Suprapubic skin (tissue), 4 donors: ENCODE data around the gene CACNA2D3. TPM values are rescaled to one million over a fixed set of nuclear protein-coding genes. Genes with fewer than 3 reads are reported as not detected.

Experiments
- DNase-seq, 2 donors: peaks; one replicate each; pipeline ENCODE4 v3.0.0-alpha.2; 2019; ENCODE audit warnings: low spot score in 2 of 2
- H3K27ac ChIP-seq: fragments of 200-600 bp; sonication (generic); one replicate; pipeline ENCODE4 v1.5.1; 2019
- H3K27me3 ChIP-seq: fragments of 200-600 bp; sonication (generic); one replicate; pipeline ENCODE4 v1.5.1; 2019
- H3K36me3 ChIP-seq: fragments of 200-600 bp; sonication (generic); one replicate; pipeline ENCODE4 v1.5.1; 2019
- H3K4me1 ChIP-seq: fragments of 200-600 bp; sonication (generic); one replicate; pipeline ENCODE4 v1.5.1; 2019
- H3K4me3 ChIP-seq: fragments of 200-600 bp; sonication (generic); one replicate; pipeline ENCODE4 v1.5.1; 2019; ENCODE audit warnings: mild to moderate bottlenecking
- H3K9me3 ChIP-seq: fragments of 200-600 bp; sonication (generic); one replicate; pipeline ENCODE4 v1.5.1; 2019
- EP300 ChIP-seq: sonication (generic); formaldehyde crosslinking; IDR thresholded peaks from one replicate; pipeline ENCODE4 v1.6.1; 2017; ENCODE audit warnings: antibody characterized with exemption
- POLR2A ChIP-seq, 2 donors: fragments of 450-650 bp; IDR thresholded peaks; one replicate each; pipeline ENCODE4 v1.6.1; 2017; ENCODE audit warnings: antibody characterized with exemption in 2 of 2, mild to moderate bottlenecking in 2 of 2, moderate library complexity in 2 of 2
- POLR2AphosphoS5 ChIP-seq, 3 donors: sonication (generic); formaldehyde crosslinking; IDR thresholded peaks; one replicate each; pipeline ENCODE4 v1.6.1; 2017; ENCODE audit warnings: antibody characterized with exemption in 3 of 3
- WGBS: methylation state at CpG from one replicate; pipeline ENCODE4 v1.1.5; 2018; 5-methylcytosine and 5-hydroxymethylcytosine counted together
- total RNA-seq, 4 donors: library from RNA; depleted of rRNA; stranded (reverse); fragments of >200 nt; gene quantifications; one replicate each; pipeline ENCODE4 v1.1.0, GENCODE V29; 2016
- TF ChIP-seq, protein P1 (sequence below), 2 donors: fragments of 200-600 bp in 1 of 2; fragments of 450-650 bp in 1 of 2; sonication (generic) in 1 of 2; IDR thresholded peaks; one replicate each; pipeline ENCODE4 v1.5.1; 2016 to 2019; ENCODE audit warnings: antibody characterized with exemption in 2 of 2, mild to moderate bottlenecking in 1 of 2, moderate library complexity in 1 of 2

The CACNA2D3 gene
- total RNA-seq, 4 donors from 2014 or later = 0.42 to 2.8 (median 0.95) TPM

DNA sequence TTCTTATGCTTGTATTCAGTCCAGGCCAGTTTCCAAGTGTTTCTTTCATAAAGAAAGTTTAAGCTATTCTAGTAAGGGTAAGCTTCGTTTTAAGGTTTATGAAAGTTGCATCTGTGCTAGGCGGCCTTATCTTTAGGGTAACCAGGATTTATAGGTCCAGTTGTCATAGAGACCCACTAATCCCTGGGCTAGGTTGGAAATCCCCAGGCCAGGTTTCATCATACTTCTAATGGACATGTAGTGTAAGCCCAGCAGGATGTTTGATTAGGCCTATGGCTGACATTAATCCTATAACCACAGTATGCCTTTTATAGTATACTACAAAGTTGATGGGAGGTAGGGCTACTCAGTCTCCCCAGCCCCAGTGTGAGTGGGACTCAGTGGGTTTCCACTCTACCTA lies 312.4 kb downstream of the CACNA2D3 start:
- Histone ChIP-seq H3K27me3 (no peaks in the 10 kb centered on the region), H3K4me3 (no peak overlapping the region), H3K4me1 (no peaks in the 10 kb centered on the region), H3K9me3 (no peaks in the 10 kb centered on the region), H3K36me3 (no peaks in the 10 kb centered on the region), H3K27ac (no peak overlapping the region)
- TF ChIP-seq, protein P1, sequence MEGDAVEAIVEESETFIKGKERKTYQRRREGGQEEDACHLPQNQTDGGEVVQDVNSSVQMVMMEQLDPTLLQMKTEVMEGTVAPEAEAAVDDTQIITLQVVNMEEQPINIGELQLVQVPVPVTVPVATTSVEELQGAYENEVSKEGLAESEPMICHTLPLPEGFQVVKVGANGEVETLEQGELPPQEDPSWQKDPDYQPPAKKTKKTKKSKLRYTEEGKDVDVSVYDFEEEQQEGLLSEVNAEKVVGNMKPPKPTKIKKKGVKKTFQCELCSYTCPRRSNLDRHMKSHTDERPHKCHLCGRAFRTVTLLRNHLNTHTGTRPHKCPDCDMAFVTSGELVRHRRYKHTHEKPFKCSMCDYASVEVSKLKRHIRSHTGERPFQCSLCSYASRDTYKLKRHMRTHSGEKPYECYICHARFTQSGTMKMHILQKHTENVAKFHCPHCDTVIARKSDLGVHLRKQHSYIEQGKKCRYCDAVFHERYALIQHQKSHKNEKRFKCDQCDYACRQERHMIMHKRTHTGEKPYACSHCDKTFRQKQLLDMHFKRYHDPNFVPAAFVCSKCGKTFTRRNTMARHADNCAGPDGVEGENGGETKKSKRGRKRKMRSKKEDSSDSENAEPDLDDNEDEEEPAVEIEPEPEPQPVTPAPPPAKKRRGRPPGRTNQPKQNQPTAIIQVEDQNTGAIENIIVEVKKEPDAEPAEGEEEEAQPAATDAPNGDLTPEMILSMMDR (IDR thresholded peaks at IDR 0.05) = no peak
- TF ChIP-seq EP300 (no peak), POLR2A (IDR thresholded peaks at IDR 0.05) (no peak), POLR2AphosphoS5 (IDR thresholded peaks at IDR 0.05) (no peak)
- DNase-seq = no peak
- 94% methylated on average over 2 of the region's 2 CpGs for WGBS

DNA sequence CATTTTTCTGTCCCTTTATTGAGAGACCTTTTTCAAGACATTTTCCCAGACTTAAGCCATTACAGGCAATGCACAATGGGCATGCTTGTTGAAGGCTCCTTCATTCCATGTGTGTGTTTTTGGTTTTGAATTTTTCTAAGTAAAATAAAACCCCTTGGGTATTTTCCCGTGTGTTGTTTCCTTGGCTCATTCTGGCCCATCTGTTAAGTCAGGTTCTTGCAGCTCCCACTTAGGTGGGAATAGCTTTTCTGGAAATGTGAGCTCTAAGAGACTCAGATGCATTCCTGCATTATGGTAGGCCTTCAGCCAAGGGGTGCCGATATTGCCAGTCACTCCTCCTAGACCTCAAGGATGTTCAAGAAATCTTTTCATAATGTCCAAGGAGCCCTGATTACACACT lies 314.9 kb downstream of the CACNA2D3 start:
- TF ChIP-seq POLR2A (IDR thresholded peaks at IDR 0.05) (no peak), EP300 (no peak), POLR2AphosphoS5 (IDR thresholded peaks at IDR 0.05) (no peak)
- TF ChIP-seq, protein P1 (IDR thresholded peaks at IDR 0.05) = no peak
- H3K36me3 ChIP-seq = no peaks in the 10 kb centered on the region
- WGBS = 57% methylated on average over 2 of the region's 2 CpGs

DNA sequence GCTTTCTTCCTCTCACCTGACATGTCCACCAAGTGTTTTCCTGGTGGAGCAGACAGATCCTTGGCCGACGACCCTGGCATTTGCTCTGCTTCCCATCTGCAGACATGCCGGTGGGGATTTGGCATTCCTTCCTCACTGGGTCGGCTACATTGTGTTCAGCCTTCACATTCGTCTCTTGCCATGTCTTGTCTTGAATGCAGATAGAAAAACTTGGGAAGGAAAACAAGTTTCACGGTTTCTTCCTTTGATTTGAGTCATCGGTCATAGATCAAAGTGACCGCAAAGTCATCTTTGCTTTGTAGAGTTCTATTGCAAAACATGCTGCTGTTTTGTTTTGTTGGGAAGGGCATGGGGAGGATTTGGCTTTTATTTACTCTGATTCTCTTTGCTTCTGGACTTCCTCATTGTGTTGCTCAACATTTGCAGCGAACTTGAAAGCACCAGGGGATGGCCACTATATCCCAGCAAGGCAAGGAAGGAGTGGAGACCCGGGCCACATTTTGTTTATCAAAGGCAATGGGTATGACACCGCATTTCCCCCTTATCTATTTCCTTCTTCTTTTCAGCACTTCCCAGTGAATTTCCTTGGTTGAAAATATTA lies 321.3 kb downstream of the CACNA2D3 start:
- WGBS = 42% methylated on average over 11 of the region's 11 CpGs
- H3K4me3 ChIP-seq = no peak overlapping the region
- no peaks in the 10 kb centered on the region for H3K36me3 ChIP-seq
- TF ChIP-seq EP300 (no peak), POLR2AphosphoS5 (IDR thresholded peaks at IDR 0.05) (peak in 1 of 3 donors; percentile 57)
- no peak for DNase-seq
- H3K27ac ChIP-seq = peak overlapping the region; percentile 49
- no peaks in the 10 kb centered on the region for H3K27me3 ChIP-seq
- no peaks in the 10 kb centered on the region for H3K9me3 ChIP-seq
- H3K4me1 ChIP-seq = peaks cover 13% of the 10 kb centered on the region

More for the DNA sequence above, 314.9 kb downstream of the CACNA2D3 start:
- H3K9me3 ChIP-seq = no peaks in the 10 kb centered on the region
- no peak overlapping the region for H3K27ac ChIP-seq
- no peak for DNase-seq
- H3K4me3 ChIP-seq = no peak overlapping the region
- H3K27me3 ChIP-seq = no peaks in the 10 kb centered on the region
- no peaks in the 10 kb centered on the region for H3K4me1 ChIP-seq

DNA sequence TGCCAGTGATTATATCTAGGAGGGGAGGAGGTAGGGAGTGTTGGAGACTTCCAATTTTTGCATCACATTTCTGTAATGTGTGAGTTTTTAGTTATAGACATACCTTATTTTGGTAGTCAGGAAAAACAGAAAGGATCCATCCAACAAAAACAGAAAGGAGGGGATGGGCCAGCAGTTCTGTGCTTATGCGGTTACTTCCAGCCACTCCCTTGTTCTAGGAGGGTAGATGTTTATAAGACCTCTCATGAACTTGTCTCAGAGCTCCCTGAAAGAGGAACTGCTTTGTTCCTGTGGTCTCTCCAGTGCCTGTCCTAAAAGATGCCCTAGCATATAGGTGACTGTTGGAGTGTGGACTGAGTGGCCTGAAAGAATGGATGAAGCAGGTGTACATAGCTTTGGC lies 323.3 kb downstream of the CACNA2D3 start:
- no peak overlapping the region for H3K4me3 ChIP-seq
- H3K36me3 ChIP-seq = no peaks in the 10 kb centered on the region
- H3K27me3 ChIP-seq = no peaks in the 10 kb centered on the region
- H3K27ac ChIP-seq = no peak overlapping the region
- no peak for TF ChIP-seq EP300
- no peak for TF ChIP-seq POLR2A (IDR thresholded peaks at IDR 0.05)
- TF ChIP-seq, protein P1 (IDR thresholded peaks at IDR 0.05) = no peak
- DNase-seq = no peak
- 60% methylated on average over 1 of the region's 1 CpG for WGBS
- H3K9me3 ChIP-seq = no peaks in the 10 kb centered on the region
- peaks cover 13% of the 10 kb centered on the region for H3K4me1 ChIP-seq

DNA sequence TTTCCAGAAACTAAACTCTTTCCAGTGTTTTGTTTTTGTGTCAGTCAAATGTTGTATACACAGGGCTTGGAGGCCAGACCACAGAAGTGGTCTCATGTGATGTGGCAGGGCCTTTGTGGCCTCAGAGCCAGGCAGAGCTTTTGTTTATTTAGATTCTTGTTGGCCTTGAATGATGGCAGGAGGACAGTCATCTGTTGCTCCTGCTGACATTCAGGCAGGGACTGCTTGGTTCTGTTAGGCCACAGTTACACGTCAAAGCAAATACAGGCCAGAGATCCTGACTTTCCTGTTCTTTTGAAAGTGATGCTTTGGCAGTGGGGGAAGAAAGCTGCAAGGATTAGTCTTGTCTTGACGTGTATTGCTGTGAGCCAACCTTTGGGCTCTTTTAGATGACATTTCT lies 325.1 kb downstream of the CACNA2D3 start:
- no peak for TF ChIP-seq EP300
- TF ChIP-seq POLR2A (IDR thresholded peaks at IDR 0.05) = no peak
- TF ChIP-seq POLR2AphosphoS5 (IDR thresholded peaks at IDR 0.05) = no peak
- TF ChIP-seq, protein P1 (IDR thresholded peaks at IDR 0.05) = no peak
- Histone ChIP-seq H3K9me3 (no peaks in the 10 kb centered on the region), H3K27me3 (no peaks in the 10 kb centered on the region), H3K4me1 (peaks cover 13% of the 10 kb centered on the region), H3K4me3 (no peak overlapping the region), H3K27ac (no peak overlapping the region), H3K36me3 (no peaks in the 10 kb centered on the region)
- DNase-seq = no peak
- WGBS = 32% methylated on average over 2 of the region's 2 CpGs

DNA sequence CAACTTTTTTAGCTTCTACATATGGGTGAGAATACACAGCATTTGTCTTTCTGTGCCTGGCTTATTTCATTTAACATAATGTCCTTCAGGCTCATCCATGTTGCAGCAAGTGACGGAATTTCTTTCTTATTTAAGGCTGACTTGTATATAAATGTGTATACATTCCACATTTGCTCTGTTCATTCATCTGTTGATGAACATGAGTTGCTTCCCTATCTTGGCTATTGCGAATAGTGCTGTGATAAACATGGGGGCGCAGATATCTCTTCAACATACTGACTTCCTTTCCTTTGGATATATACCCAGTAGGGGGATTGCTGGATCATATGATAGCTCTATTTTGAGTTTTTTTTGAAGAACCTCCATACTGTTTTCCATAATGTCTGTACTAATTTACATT lies 332.5 kb downstream of the CACNA2D3 start:
- Histone ChIP-seq H3K4me3 (no peak overlapping the region), H3K27ac (no peak overlapping the region), H3K27me3 (no peaks in the 10 kb centered on the region), H3K36me3 (no peaks in the 10 kb centered on the region), H3K9me3 (peaks cover 6% of the 10 kb centered on the region), H3K4me1 (no peaks in the 10 kb centered on the region)
- TF ChIP-seq, protein P1 (IDR thresholded peaks at IDR 0.05) = no peak
- TF ChIP-seq POLR2AphosphoS5 (IDR thresholded peaks at IDR 0.05) (no peak), POLR2A (IDR thresholded peaks at IDR 0.05) (no peak), EP300 (no peak)
- WGBS = 96% methylated on average over 3 of the region's 3 CpGs
- DNase-seq = no peak
